Inferior parietal cortex (tissue), 1 donor: ENCODE results near the gene GRIN3B.

ENCODE experiments used
- DNase-seq: peaks from one replicate; pipeline ENCODE4 v3.0.0-alpha.2; 2016; ENCODE audit errors: extremely low spot score

GRIN3B gene

DNA sequence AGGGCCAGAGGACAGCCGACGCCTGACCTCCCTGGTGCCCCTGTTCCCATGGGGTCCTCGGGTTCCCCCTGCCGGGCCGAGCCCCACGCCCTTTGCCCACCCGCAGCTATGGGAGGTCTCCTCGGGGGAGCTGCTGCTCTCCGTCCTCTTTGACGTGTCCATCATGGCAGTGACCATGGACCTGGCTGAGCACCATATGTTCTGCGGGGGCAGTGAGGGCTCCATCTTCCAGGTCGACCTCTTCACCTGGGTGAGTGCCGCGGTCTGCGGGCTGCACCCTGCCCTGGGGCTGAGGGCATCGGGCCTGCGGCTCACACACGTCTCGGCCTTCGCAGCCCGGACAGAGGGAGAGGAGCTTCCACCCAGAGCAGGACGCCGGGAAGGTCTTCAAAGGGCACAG is 9.5 kb upstream of the GRIN3B start:
- DNase-seq: no peak

DNA sequence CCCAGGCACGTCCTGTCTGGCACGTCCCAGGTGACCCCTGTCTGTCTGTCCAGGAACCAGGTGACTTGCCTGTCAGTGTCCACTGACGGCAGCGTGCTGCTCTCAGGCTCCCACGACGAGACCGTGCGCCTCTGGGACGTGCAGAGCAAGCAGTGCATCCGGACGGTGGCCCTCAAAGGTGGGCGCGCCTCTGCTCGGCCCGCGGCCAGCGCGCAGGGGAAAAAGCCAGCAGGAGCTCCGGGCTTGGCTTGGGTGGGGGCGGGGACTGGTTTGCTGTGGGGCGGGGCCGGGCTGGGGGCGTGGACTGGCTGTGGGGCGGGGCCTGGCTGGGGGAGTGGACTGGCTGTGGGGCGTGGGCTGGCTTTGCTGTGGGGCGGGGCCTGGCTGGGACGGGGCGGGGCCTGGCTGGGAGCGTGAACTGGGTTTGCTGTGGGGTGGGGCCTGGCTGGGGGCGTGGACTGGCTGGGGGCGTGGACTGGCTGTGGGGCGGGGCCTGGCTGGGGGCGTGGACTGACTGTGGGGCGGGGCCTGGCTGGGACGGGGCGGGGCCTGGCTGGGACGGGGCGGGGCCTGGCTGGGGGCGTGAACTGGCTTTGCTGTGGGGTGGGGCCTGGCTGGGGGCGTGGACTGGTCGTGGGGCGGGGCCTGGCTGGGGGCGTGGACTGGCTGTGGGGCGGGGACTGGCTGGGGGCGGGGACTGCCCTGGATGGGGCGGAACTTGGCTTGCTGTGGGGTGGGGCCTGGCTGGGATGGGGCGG is 8.9 kb upstream of the GRIN3B start:
- DNase-seq: no peak

DNA sequence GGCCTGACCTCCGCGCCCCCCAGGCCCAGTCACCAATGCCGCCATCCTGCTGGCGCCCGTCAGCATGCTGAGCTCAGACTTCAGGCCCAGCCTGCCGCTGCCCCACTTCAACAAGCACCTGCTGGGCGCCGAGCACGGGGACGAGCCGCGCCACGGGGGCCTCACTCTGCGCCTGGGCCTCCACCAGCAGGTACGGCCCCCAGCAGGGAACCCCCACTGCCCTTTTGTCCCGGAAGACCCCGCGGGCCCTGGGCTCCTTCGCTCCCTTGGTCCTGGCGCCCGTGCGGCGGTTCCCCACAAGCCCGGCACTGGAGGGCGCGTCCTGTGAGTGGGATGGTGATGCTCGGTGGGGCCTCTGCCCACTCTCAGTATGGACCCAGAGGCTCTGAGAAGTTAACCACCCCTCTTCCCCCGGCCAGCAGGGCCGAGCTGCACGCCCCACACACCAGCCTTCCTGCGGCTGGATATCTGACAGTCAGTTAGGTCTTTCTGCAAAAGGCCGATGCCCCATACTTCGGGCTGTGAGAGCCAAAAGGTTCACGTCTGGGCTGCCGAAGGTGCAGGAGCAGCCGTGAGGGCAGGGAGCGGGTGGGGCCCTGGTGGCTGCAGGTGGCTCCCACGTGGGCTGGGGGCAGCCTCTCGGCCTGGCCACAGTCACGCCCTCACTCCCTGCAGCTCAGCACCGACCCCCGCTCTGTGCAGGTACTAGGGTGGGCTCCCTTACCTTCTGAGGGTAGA is 8.1 kb upstream of the GRIN3B start:
- no peak for DNase-seq

DNA sequence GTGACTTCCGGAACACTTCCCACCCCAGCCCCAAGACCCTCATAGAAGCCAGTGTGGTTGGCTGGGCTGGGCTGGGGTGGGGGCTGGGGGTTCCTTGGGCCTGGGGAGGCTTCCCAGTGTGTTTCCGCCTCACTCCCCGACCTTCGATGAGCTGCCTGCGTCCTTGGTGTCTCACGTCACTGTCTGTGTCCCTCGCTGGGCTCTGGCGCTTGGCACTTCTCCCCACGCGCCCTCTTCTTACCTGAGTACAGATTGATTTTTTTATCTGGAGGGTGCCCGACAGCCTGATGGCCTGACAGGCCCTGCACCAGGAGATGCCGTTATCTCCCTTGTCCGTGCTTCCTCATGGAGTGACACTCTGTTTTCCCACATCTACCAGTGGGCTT is 7.6 kb upstream of the GRIN3B start:
- DNase-seq: no peak

DNA sequence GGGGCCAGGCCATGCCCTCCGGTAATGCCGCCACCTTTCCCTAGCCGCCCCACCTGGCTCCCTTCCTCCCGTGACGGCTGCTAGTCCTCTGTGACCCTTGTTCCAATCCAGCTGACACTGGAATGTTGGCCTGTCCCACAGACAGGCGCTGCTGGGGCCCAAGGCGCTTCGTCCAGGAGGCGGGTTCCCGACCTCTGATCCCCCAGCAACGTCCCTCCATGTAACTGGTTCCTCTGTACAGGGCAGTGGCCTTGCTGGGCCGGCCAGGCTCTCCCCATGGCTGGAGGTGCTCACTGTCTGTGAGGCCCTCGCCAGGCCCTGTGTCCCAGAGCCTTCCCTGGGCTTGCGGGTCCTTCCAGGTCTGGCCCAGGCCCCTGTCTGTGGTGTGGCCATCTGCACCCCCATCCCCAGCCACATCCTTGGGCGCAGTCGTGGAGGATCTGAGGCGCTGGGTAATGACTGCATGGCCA is 6.8 kb upstream of the GRIN3B start:
- no peak for DNase-seq

DNA sequence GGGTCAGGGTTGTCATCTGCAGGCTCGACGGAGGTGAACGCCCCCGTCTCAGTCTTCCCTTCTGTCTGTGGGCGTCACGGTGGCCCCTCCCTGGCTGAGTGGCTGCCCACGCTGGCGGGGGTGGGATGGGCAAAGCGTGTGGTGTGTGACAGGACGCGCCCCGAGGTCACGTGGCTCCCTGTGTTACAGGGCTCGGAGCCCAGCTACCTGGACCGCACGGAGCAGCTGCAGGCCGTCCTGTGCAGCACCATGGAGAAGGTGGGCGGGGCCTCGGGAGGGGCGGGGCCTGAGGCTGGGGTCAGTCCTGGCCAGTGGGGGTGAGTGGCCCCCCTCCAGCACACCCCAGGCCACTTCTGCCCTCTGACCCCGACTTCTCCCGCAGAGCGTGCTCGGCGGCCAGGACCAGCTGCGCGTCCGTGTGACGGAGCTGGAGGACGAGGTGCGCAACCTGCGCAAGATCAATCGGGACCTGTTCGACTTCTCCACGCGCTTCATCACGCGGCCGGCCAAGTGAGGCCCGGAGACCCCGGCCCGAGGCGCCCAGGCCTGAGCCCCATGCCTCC is 6.3 kb upstream of the GRIN3B start:
- no peak for DNase-seq

DNA sequence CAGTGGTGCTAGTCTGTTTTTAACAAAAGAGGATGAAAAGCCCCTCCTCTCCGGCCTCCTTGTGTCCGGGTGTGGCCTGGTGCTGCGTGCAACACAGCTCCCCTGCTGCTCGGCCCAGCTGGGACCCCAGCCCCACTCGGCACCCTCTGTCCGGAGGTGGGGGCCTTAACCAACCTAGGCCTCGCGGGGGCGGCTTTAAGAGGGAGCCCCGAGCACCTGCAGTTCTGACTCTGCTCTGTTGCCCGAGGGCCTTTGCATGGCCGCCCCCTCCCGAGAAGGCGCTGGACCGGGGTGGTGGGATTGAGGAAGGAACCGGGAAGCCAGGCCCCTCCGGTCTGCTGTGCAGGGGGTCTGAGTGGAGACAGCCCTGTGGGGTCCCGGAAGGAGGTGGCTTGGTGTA is 5.7 kb upstream of the GRIN3B start:
- no peak for DNase-seq

DNA sequence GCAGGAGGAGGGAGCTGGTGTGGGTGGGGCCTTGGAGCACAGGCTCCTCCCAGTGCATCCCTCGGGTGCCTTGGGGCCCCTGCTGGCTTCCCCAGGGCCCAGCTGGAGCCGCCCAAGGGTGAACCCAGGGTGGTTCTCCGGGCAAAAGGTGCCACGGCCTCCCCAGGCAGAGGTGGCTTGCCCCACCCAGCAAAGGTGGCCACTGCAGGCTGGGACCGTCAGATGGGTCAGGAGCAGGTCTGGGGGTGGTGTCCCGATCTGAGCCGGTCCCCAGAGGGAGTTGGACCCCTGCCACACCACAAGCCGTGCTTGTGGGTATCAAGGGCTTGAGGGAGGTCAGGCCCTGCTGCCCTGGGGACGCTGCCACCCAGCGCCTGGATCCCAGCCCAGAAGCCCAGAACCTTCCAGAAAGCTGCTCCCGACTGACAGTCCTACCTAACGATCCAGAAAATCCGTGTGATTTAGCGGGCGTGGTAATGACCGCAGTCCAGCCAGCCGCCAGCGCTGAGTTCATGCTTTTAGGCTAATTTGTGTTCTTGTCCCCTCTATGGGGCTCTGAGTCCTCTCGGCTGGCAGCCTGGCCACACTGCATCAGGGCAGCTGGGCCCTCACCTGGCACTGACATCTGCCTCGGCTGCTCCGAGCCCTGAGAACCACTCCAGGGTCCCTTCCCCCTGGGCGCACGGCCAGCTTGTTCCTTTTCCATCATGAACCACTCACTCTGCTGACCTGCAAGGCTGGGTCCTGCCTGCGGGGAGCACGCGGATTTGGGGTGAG is 5.0 kb upstream of the GRIN3B start:
- DNase-seq: no peak

DNA sequence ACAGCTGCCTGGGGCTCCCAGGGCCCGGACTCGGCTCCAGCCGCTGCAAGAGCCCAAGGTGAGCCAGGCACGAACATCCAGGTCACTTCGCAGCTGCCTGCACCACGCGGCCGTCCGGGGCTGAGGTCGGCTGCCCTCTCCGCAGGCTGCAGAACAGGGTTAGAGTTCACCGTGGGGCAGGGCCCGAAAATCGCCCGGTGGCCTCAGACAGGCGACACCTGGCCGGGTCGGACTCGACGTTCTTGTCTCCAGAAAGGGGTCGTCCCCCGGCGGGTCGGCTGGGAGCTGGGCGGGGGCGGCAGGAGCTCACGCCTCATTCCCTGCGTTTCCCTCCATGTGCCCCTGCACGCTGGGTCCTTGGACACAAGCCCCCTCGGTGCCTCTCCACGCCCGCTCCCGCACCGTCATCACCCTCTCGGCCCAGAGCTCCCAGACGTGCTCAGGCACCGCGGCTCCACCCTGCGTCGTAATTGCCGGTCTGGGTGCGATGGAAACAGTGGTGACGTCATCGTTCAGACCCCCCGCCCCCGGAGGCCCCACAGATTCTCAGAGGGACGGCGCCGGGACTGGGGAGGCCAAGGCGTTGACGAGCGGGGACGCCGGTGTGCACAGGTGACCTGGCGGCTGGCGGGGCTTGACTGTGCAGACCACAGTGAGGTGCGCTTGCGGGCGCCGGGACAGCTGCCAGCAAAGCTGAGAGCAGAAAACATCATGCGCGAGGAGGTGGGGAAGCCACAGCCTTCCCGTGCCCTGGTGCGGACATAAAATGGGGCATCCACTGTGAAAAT is 4.0 kb upstream of the GRIN3B start:
- no peak for DNase-seq

DNA sequence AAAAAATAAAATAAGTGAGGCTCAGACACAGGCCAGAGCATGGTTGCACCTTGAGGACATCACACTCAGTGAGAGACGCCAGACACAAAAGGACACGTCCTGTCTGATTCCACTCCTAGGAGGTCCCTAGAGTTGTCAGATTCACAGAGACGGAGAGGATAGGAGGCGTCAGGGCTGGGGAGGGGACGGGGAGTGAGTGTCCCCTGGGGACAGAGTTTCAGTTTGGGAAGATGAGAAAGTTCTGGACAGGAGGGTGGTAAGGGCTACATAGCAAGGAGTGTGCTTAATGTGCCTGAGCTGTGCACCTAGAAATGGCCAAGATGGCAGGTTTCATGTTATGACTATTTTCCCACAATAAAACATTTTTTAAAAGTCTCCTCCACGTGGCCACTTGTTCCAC is 2.2 kb upstream of the GRIN3B start:
- DNase-seq: no peak

DNA sequence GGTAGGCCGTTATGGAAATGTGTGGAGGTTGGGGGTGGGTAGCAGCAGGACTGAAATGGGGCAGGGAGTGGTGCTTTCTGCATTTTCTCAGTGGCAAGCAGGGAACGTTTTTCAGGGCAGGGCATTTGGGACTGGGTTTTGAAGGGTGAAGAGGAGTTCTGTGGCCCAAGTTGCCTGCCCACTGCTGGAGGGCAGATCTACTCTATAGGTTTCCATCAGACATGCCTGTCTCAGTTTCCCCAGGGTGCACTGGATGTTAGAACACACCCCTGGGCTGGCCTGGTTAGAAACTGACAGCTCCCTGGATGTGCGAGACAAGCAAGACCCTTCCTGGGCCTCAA is 870 bp upstream of the GRIN3B start:
- DNase-seq: no peak

DNA sequence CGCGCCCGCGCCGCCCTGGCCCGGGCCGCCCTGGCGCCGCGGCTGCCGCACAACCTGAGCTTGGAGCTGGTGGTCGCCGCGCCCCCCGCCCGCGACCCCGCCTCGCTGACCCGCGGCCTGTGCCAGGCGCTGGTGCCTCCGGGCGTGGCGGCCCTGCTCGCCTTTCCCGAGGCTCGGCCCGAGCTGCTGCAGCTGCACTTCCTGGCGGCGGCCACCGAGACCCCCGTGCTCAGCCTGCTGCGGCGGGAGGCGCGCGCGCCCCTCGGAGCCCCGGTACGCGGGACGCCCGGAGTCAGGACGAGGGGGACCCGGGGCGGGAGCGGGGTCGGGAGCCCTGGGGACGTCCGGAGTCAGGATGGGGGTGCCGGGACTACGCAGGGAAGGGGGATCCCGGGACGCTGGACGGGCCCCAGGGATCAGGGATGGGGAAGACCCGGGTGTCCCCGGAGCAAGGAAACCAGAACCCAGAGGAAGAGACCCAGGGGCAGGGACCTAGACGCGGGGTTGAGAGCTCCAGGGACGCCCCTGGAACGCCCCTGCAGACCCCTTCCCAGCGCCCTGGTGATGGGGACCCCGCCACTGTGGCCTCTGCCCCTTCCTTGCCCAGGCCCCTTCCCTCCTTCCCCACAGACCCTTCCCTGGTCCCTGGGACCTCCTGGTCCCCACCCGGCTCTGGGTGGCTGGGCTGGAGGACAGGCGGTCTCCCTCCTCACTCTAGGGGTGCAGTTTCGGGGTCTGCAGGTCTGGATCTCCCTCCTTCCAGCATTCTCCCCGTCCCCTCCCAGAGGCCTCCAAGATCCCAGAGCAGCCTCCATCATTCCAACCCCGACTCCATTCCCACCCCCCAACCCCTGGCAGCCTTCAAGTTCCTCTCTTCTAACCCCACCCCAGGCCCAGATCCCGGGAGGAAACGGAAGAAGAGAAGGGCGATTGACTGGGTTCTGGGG is 645 bp downstream of the GRIN3B start:
- DNase-seq: no peak

DNA sequence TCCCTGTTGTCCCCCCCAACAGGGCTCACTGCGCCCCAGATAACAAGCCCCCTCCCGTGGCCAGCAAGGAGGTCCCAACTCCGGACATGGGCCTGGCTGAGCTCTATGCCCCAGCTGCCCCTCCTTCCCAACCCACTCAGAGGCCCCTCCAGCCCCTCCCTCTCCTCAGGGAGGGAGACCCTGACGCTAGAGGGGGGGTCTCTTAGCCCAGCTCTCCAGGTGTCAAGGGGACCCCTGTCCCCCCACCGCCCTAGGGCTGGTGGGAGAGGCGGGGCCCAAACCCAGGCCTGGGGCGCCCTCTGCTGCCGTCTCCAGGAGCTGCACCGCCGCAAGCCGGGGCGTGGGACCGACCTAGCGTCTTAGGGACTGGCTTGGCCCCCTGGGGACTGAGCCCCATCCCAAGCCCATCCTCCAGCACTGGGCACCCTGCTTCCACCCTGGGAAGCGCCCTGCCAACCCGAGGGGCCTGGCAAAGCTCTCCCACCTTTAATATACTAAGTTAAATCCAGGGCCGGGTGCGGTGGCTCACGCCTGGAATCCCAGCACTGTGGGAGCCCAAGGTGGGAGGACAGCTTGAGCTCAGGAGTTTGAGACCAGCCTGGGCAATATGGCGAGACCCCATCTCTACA is 1.4 kb downstream of the GRIN3B start:
- peak; percentile 30 for DNase-seq

DNA sequence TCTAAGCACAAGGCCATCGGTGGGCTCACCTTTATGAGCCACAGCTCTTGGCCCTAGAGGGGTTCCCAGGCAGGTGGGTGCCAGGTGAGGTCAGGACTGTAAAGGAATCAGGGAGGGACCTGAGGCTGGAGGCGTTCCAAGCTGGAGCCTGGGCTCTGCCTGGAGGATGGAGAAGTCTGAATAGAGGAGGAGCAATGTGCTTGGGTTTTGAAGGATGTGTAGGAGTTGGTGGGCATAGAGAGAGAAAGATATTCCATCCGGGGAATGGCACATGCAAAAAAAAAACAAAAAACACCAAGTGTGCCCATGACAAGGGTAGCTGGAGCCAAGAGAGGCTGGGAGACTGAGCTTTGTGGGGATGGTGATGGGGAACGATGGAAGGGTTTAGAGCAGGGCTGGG is 2.4 kb downstream of the GRIN3B start:
- no peak for DNase-seq

DNA sequence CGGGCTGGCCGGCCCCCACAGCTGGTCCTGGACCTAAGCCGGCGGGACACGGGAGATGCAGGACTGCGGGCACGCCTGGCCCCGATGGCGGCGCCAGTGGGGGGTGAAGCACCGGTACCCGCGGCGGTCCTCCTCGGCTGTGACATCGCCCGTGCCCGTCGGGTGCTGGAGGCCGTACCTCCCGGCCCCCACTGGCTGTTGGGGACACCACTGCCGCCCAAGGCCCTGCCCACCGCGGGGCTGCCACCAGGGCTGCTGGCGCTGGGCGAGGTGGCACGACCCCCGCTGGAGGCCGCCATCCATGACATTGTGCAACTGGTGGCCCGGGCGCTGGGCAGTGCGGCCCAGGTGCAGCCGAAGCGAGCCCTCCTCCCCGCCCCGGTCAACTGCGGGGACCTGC is 3.1 kb downstream of the GRIN3B start:
- no peak for DNase-seq

DNA sequence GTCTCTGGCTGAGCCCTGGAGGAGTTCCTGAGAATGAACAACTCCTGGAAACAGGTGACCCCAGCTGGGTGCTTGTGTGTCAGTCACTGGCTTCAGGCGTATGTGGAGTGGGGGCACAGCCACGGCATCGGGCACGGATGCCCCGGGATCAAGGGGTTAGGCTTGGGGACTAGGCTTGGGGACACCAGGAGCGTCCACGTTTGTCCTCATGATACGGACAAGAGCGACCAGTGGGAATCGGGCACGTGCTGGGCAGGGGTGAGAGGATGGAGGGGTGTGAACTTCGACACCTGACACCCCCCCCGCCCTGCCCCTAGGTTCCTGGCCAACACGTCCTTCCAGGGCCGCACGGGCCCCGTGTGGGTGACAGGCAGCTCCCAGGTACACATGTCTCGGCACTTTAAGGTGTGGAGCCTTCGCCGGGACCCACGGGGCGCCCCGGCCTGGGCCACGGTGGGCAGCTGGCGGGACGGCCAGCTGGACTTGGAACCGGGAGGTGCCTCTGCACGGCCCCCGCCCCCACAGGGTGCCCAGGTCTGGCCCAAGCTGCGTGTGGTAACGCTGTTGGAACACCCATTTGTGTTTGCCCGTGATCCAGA is 4.1 kb downstream of the GRIN3B start:
- no peak for DNase-seq

DNA sequence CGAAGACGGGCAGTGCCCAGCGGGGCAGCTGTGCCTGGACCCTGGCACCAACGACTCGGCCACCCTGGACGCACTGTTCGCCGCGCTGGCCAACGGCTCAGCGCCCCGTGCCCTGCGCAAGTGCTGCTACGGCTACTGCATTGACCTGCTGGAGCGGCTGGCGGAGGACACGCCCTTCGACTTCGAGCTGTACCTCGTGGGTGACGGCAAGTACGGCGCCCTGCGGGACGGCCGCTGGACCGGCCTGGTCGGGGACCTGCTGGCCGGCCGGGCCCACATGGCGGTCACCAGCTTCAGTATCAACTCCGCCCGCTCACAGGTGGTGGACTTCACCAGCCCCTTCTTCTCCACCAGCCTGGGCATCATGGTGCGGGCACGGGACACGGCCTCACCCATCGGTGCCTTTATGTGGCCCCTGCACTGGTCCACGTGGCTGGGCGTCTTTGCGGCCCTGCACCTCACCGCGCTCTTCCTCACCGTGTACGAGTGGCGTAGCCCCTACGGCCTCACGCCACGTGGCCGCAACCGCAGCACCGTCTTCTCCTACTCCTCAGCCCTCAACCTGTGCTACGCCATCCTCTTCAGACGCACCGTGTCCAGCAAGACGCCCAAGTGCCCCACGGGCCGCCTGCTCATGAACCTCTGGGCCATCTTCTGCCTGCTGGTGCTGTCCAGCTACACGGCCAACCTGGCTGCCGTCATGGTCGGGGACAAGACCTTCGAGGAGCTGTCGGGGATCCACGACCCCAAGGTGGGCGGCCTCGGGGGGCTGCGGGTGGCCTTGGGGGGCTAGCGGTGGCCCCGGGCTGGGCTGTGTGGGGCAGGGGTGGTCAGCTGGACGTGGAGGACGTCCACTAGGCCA is 4.8 kb downstream of the GRIN3B start:
- DNase-seq: no peak

DNA sequence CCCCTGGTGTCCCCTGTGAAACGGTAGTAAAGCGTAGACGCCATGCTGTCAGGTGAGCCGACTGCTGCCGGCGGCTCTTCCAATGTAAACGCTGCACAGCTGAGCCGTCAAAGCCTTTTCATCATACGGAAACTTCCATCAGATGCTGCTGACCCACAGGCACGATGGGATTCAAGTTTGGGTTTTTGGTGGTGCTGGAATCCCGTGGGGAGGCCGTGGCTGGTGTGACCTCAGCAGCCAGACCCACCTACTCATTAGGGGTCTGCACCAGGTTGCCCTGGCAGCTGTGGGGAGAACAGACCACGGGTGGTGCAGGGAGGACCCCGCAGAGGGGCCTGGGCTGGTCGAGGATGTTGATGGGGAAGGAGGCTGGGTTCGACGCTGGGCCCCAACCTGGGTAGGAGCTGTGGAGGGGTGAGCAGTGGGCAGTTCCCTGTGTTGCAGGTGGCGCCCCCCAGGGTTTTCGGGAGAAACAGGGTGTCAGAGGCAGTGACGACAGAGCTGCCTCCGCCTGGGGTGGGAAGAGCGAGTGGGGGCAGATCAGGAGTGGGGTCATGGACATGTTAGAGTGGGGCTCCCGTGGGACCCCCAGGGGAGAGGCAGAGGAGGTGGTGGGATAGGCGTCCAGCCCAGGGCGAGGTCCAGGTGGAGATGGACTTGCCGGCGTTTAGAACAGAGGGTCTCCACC is 6.6 kb downstream of the GRIN3B start:
- no peak for DNase-seq
